Lung (tissue), 12 donors: Measurements from ENCODE around the gene PNKP. TPM values are rescaled to one million over a fixed set of nuclear protein-coding genes. Genes with fewer than 3 reads are reported as not detected.

Source experiments
- ATAC-seq: fragments of 200-7000 bp; cut with Tn5 transposase; one replicate; pipeline ENCODE4 v1.9.1; 2020; ENCODE audit warnings: moderate number of reproducible peaks; ENCODE audit not compliant: insufficient read depth, low FRiP score
- DNase-seq, 3 donors: peaks; one replicate each; pipeline ENCODE4 v3.0.0-alpha.2; 2013 to 2017
- H3K27ac ChIP-seq, 2 donors: one replicate each; pipeline ENCODE4 v1.5.1; 2013; ENCODE audit warnings: mild to moderate bottlenecking in 2 of 2, moderate library complexity in 2 of 2, control low read depth in 1 of 2, inconsistent platforms in 1 of 2, low read depth in 1 of 2, low read length in 1 of 2
- H3K27me3 ChIP-seq, 3 donors: one replicate each; pipeline ENCODE4 v1.5.1; 2013; ENCODE audit warnings: low read length in 2 of 3; ENCODE audit not compliant: control insufficient read depth in 3 of 3, insufficient read depth in 3 of 3
- H3K36me3 ChIP-seq, 4 donors: one replicate each; pipeline ENCODE4 v1.5.1; 2013; ENCODE audit warnings: low read length in 4 of 4, mild to moderate bottlenecking in 1 of 4, moderate library complexity in 1 of 4; ENCODE audit not compliant: control insufficient read depth in 4 of 4, insufficient read depth in 4 of 4
- H3K4me1 ChIP-seq, 5 donors: one replicate each; pipeline ENCODE4 v1.5.1; 2013; ENCODE audit warnings: low read length in 5 of 5, mild to moderate bottlenecking in 2 of 5, moderate library complexity in 1 of 5; ENCODE audit not compliant: control insufficient read depth in 5 of 5, insufficient read depth in 5 of 5
- H3K4me3 ChIP-seq: one replicate; pipeline ENCODE4 v1.5.1; 2013; ENCODE audit warnings: mild to moderate bottlenecking, control low read depth, moderate library complexity
- H3K9ac ChIP-seq, 2 donors: one replicate each; pipeline ENCODE4 v1.5.1; 2013; ENCODE audit warnings: low read length in 2 of 2, control low read depth in 1 of 2; ENCODE audit not compliant: insufficient read depth in 1 of 2
- H3K9me3 ChIP-seq, 4 donors: one replicate each; pipeline ENCODE4 v1.5.1; 2013; ENCODE audit warnings: low read length in 3 of 4, mild to moderate bottlenecking in 1 of 4, moderate library complexity in 1 of 4; ENCODE audit not compliant: control insufficient read depth in 4 of 4, insufficient read depth in 3 of 4
- CTCF ChIP-seq: IDR thresholded peaks from 2 replicates; pipeline ENCODE4 v1.5.1; 2012; ENCODE audit warnings: mild to moderate bottlenecking; ENCODE audit errors: control extremely low read depth, extremely low read depth
- WGBS, 2 donors: extraction: QIAGEN DNeasy Blood & Tissue Kit; methylation state at CpG; one replicate each; pipeline ENCODE4 v1.1.7; 2013; 5-methylcytosine and 5-hydroxymethylcytosine counted together
- polyA plus RNA-seq, 2 donors: library from polyadenylated mRNA; stranded (reverse); fragments of 200-250 nt; gene quantifications; one replicate each; pipeline ENCODE4 v1.2.1, GENCODE V29; 2013
- total RNA-seq, 2 donors: library from RNA; depleted of rRNA in 1 of 2; stranded (reverse); fragments of >200 nt in 1 of 2; gene quantifications; one replicate each; pipeline ENCODE4 v1.2.1, GENCODE V29; 2014 to 2021
- donor health status: control.
- donor health status: control.
- donor health status: Bipolar disorder and iron deficiency.
- donor health status: healthy.
- donor health status: DM: yes; HTN: yes; CAD: no.

The PNKP gene
- total and polyA plus RNA-seq, 4 donors: 44.7 to 120 (median 64.2) TPM

GRCh38 chr19:49816590-49816989, 50.8 kb downstream of the PNKP start:
- H3K27me3 ChIP-seq: no peaks in the 10 kb centered on the region
- H3K9ac ChIP-seq: peak overlapping the region in 1 of 2 donors; percentile 97
- peaks cover 0 to 7% (median 3%) of the 10 kb centered on the region in 4 donors for H3K36me3 ChIP-seq
- TF ChIP-seq CTCF: no peak
- no peak for ATAC-seq
- no peak overlapping the region for H3K4me3 ChIP-seq
- H3K4me1 ChIP-seq: peaks cover 0 to 19% (median 5%) of the 10 kb centered on the region in 5 donors
- DNase-seq: peak in 1 of 3 donors; percentile 22
- WGBS, 2 donors: 84 to 93% methylated on average over 14 of the region's 14 CpGs
- H3K9me3 ChIP-seq: no peaks in the 10 kb centered on the region
- peak overlapping the region; percentile 68 to 95 for H3K27ac ChIP-seq

- peak overlapping the region in 1 of 2 donors; percentile 99 for H3K9ac ChIP-seq
- no peak overlapping the region for H3K4me3 ChIP-seq
Observed at GRCh38 chr19:49814010-49814409, 53.4 kb downstream of the PNKP start.

GRCh38 chr19:49812997-49813861, 54.1 kb downstream of the PNKP start, which contains the start of gene FUZ:
Gene FUZ, minus strand, starts transcription at chr19:49813292. Its CDS starts 186 bp downstream, at chr19:49813106.
- H3K27ac ChIP-seq: peak within 1 kb of the TSS; percentile 84 to 87
- no peaks in the 10 kb centered on the region for H3K9me3 ChIP-seq
- H3K4me3 ChIP-seq: peak within 1 kb of the TSS; percentile 43
- TF ChIP-seq CTCF: no peak
- peaks cover 0 to 2% (median 0%) of the 10 kb centered on the region in 4 donors for H3K36me3 ChIP-seq
- peak; percentile 64 for ATAC-seq
- WGBS, 2 donors: 1% methylated on average over 44 to 45 of the region's 45 CpGs
- peaks cover 0 to 20% (median 8%) of the 10 kb centered on the region in 5 donors for H3K4me1 ChIP-seq
- H3K9ac ChIP-seq: peak within 1 kb of the TSS; percentile 81 to 99
- no peaks in the 10 kb centered on the region for H3K27me3 ChIP-seq
- peak; percentile 99 to 100 (median 99) for DNase-seq

More at GRCh38 chr19:49814010-49814409, 53.4 kb downstream of the PNKP start:
- no peaks in the 10 kb centered on the region for H3K27me3 ChIP-seq
- TF ChIP-seq CTCF: no peak
- 87 to 94% methylated on average over 1 of the region's 1 CpG for WGBS, 2 donors
- ATAC-seq (no peak), DNase-seq (no peak)
- no peak overlapping the region for H3K27ac ChIP-seq
- peaks cover 0 to 5% (median 0%) of the 10 kb centered on the region in 4 donors for H3K36me3 ChIP-seq
- H3K4me1 ChIP-seq: peaks cover 0 to 24% (median 7%) of the 10 kb centered on the region in 5 donors
- no peaks in the 10 kb centered on the region for H3K9me3 ChIP-seq
